ENCODE measurements around the gene NOTCH1.

- TF ChIP-seq HHEX (CRISPR knock-in tag; IDR thresholded peaks at IDR 0.05) (no peak), REST (IDR thresholded peaks at IDR 0.05; ENCODE audit: borderline replicate concordance in 1 of 2, low read depth in 1 of 2, low read length in 2 of 2) (no peak), ISX (CRISPR knock-in tag; conservative IDR thresholded peaks at IDR 0.05) (no peak), TCF7L2 (IDR thresholded peaks at IDR 0.05; ENCODE audit: low read depth, low read length) (no peak), UBTF (CRISPR knock-in tag; IDR thresholded peaks at IDR 0.05) (no peak), HES4 (CRISPR knock-in tag; IDR thresholded peaks at IDR 0.05; ENCODE audit: borderline replicate concordance) (no peak), HMG20B (CRISPR knock-in tag; conservative IDR thresholded peaks at IDR 0.05) (no peak)
Measured at GRCh38 chr9:136488247-136489214, 57.3 kb downstream of the NOTCH1 start.
